Fibroblast of skin of abdomen (primary cell): Measurements from ENCODE around the gene PAIP2B. TPM values are rescaled to one million over a fixed set of nuclear protein-coding genes. Genes with fewer than 3 reads are reported as not detected.
"Not testable (repeated sequence)": the region's sequence is repeated elsewhere in the genome, so short reads cannot be mapped to it uniquely, and the experiment has no call there.

Experiments used
- DNase-seq: peaks from one replicate; pipeline ENCODE4 v3.0.0-alpha.2; 2013
- polyA plus RNA-seq, 2 experiments: library from polyadenylated mRNA; unstranded; fragments of 120-200 nt; gene quantifications; one replicate each; pipeline ENCODE4 v1.2.1, GENCODE V29; 2013; ENCODE audit not compliant: insufficient read length in 2 of 2

The PAIP2B gene
- polyA plus RNA-seq (2013, experiment 1 of 2; ENCODE audit: insufficient read length), result 0.96 TPM
- 0.86 TPM for polyA plus RNA-seq (2013, experiment 2 of 2; ENCODE audit: insufficient read length)

GRCh38 chr2:71226965-71227560 lies at the start of gene PAIP2B:
Gene PAIP2B, minus strand, starts transcription at chr2:71227103. Its CDS starts 24,514 bp downstream, at chr2:71202589.
- peak; percentile 99 for DNase-seq

DNA sequence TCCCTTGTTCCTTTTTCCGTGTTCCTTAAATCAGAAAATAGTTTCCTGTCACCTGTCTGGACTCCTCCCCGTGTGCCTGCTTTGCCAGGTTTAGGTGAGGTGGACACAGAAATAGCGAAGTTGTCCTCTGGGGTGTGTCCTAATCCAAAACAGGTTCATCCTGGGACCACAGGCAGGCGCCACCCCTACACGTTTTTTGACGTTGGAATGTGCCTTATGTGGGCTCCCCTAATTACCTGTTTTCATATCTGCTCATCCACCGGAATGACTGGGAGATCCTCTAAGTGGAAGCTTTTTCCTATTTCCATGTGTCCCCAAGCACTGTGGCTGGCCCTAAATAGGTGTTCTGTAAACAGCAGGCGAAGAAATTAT lies 49.0 kb upstream of the PAIP2B start:
- no peak for DNase-seq

GRCh38 chr2:71269511-71270090 lies 42.7 kb upstream of the PAIP2B start:
- no peak for DNase-seq

GRCh38 chr2:71263386-71263785 lies 36.5 kb upstream of the PAIP2B start:
- DNase-seq, result no peak

GRCh38 chr2:71261534-71261933 lies 34.6 kb upstream of the PAIP2B start:
- no peak for DNase-seq

GRCh38 chr2:71256421-71256820 lies 29.5 kb upstream of the PAIP2B start:
- no peak for DNase-seq

GRCh38 chr2:71254776-71255175 lies 27.9 kb upstream of the PAIP2B start:
- no peak for DNase-seq

GRCh38 chr2:71254078-71254477 lies 27.2 kb upstream of the PAIP2B start:
- no peak for DNase-seq

- no peak for DNase-seq
Measured at GRCh38 chr2:71253476-71253875, 26.6 kb upstream of the PAIP2B start.

- DNase-seq, result no peak
Measured at GRCh38 chr2:71252862-71253261, 26.0 kb upstream of the PAIP2B start.

DNA sequence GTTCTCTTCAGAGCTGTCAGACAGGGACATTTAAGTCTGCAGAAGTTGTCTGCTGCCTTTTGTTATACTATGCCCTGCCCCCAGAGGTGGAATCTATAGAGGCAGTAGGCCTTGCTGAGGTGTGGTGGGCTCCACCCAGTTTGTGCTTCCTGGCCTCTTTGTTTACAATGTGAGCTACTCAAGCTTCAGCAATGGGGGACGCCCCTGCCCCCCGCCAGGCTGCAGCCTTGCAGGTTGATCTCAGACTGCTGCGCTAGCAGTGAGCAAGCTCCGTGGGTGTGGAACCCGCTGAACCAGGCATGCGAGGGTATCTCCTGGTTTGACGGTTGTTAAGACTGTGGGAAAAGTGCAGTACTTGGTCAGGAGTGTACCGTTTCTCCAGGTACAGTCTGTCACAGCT lies 24.0 kb upstream of the PAIP2B start:
- no peak for DNase-seq

GRCh38 chr2:71244302-71244660 lies 17.4 kb upstream of the PAIP2B start:
- DNase-seq, result no peak

DNA sequence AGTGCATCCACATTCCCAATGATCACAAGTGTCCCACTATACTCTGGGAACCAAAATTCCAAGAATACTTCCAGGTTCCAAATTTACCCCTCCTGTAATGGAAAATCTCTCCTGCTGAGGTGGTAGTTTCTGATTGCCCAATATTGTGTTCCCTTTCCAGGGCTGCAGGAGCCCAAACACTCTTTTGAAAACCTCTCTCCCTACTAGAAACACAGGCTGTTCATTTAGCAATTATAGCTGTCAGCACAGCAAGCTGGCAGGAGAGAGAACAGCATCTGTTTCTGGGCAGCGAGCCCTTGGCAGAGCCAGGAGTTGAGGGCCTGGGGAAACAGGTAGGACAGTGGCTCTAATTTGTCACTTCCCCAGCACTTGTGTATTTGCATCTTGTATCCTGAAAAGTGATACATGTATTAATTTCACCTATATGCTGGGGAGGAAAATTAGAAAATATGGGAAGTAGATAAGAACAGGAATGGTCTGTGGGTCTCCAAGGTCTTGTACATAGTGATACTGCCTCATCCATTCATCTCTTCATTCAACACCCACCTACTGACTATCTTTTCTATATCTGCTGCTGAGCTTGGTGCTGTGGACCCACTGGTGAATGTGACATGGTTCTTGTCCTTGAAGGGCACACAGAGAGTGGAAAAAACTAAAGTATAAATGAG lies 16.9 kb upstream of the PAIP2B start:
- DNase-seq, result no peak

DNA sequence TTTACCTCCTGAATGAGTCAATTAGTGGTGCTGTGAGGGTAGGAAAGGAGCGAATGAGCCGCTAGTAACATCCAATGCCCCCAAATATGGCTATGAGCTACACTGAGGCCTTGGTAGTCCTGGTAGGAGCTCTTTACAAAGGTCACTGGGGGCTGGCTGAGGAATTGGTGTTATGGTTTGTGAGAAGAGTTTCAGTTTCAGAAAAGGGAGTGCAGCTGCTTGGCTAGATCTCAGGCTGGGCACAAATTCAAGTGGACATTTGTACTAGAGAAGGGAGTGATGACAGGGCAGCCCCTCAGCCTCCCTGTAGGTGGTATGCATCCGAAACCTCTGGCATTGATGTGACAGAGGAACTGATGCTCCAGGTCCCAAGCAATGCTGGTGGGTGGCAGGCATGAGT lies 13.9 kb upstream of the PAIP2B start:
- DNase-seq, result no peak

DNA sequence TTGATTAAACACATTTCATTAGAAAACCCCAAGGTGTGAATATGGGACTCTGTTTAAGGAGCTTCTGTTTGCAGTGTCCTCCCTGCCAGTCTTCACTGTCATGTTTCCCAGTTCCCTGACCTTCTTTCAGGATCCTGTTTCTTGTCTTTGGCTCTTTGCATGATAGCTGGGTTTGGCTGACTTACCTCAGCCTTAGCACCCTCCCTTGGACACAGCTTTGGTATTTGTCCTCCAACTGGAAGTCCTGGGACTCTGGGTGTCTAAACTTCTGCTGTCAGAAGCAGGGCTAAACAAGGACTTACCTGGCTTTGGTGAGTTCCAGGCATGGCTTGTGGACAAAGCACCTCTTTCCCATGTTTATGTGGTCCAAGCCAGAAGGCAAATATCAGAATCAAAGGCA lies 11.2 kb upstream of the PAIP2B start:
- DNase-seq, result no peak

GRCh38 chr2:71235930-71236587 lies 9.2 kb upstream of the PAIP2B start:
- no peak for DNase-seq

GRCh38 chr2:71233072-71233471 lies 6.2 kb upstream of the PAIP2B start:
- DNase-seq, result not testable (repeated sequence)

GRCh38 chr2:71226096-71226964 lies 573 bp downstream of the PAIP2B start:
- DNase-seq, result no peak

- DNase-seq, result no peak
Measured at GRCh38 chr2:71224935-71225334, 2.0 kb downstream of the PAIP2B start.

GRCh38 chr2:71224457-71224856 lies 2.4 kb downstream of the PAIP2B start:
- DNase-seq, result no peak

DNA sequence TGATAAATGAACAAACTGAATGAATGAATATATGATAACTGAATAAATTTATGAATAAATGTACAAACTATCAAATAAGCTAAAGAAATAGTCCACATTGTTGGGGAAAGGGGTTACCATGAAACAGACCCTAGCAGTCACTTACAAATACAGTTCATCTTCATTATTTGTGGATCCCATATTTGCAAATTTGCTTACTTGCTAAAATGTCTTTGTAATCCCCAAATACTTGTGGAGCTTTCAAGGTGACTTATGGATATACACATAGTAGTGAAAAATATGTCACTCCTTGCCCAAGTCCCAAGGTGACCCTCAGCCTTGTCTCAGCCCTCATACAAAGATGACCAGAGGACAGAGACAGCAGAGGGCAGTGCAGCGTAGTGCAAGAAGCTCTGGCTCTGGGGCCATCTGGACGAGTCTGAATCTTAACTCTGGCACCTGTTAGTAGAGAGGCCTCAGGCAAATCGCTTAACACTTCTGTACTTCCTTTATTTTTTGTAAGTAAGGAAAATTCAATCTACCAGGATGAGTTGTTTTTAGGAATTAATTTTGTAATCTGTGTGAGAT lies 3.1 kb downstream of the PAIP2B start:
- DNase-seq, result peak; percentile 8

DNA sequence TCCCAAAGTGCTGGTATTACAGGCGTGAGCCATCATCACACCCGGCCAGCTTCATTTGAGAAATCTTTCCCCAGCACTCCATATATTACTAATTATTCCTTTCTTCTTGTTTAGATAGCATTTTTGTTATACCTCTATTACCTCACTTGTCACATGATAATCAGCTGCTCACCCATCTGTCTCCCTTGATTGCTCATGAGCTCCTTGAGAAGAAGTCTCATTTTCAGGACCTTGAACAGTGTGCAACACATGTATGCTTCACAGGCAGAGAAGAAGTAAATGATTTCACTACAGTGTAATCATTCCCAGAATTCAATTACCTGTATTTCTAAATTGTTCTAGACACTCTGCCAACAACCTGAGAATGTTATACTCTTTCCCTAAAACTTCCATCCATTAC lies 6.2 kb downstream of the PAIP2B start:
- no peak for DNase-seq
